ENCODE data around the gene ATP8A2.

ATP8A2 gene

DNA sequence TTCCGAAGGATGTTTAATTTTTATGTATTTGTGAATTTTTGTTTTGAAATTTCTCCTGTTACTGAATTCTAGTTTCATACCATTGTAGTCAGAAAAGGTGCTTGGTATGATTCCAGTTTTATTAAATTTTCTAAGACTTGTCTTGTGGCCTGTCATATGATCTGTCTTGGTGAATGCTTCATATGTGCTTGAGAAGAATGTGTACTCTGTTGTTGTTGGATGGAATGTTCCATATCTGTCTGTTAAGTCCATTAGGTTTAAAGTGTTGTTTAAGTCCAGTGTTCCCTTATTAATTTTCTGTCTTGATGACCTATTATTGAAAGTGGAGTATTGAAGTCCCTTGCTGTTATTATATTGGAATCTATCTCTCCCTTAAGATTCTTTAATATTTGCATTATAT, 273.9 kb downstream of the ATP8A2 start:
- TF ChIP-seq, protein P1, sequence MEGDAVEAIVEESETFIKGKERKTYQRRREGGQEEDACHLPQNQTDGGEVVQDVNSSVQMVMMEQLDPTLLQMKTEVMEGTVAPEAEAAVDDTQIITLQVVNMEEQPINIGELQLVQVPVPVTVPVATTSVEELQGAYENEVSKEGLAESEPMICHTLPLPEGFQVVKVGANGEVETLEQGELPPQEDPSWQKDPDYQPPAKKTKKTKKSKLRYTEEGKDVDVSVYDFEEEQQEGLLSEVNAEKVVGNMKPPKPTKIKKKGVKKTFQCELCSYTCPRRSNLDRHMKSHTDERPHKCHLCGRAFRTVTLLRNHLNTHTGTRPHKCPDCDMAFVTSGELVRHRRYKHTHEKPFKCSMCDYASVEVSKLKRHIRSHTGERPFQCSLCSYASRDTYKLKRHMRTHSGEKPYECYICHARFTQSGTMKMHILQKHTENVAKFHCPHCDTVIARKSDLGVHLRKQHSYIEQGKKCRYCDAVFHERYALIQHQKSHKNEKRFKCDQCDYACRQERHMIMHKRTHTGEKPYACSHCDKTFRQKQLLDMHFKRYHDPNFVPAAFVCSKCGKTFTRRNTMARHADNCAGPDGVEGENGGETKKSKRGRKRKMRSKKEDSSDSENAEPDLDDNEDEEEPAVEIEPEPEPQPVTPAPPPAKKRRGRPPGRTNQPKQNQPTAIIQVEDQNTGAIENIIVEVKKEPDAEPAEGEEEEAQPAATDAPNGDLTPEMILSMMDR (IDR thresholded peaks at IDR 0.05): no peak

GRCh38 chr13:25649001-25649633, 277.3 kb downstream of the ATP8A2 start:
- TF ChIP-seq, protein P1 (IDR thresholded peaks at IDR 0.05): no peak

DNA sequence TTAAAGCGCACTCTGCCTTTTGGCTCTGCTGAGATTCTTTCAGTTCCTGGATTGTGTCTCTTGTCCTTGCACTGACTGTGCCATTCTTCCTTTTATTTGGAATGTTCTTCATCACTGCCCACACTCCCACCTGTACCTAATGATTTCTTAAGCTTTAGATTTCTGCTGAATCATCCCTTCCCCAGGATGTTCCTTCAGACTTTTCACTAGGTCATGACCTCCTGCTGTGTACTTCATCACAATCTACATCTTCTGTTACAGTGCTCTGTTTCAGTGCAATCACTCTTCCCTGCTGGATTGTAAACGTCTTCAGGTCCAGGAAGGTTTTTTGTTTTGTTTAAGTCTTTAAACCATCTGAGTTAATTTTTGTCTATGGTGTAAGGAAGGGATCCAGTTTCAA, 281.0 kb downstream of the ATP8A2 start:
- TF ChIP-seq, protein P1 (IDR thresholded peaks at IDR 0.05): no peak

DNA sequence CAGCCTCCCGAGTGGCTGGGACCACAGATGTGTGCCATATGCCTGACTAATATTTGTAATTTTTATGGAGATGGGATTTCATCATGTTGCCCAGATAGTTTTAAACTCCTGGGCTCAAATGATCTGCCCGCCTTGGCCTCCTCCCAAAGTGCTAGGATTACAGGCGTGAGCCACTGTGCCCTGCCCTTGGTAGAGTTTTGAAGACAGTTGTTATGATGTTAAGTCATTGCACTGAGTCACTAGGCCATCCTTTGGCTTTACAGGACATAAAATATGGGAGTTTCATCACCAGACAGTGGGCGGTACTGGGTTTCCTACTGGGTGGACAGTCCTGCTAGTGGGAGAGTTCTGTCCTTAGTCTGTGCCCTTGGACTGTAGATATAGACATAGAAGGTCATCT, 282.5 kb downstream of the ATP8A2 start:
- TF ChIP-seq, protein P1 (IDR thresholded peaks at IDR 0.05): no peak

- TF ChIP-seq, protein P1 (IDR thresholded peaks at IDR 0.05): no peak
Measured at GRCh38 chr13:25657157-25657556, 285.4 kb downstream of the ATP8A2 start.

GRCh38 chr13:25659091-25659795, 287.5 kb downstream of the ATP8A2 start:
- TF ChIP-seq, protein P1 (IDR thresholded peaks at IDR 0.05): no peak

DNA sequence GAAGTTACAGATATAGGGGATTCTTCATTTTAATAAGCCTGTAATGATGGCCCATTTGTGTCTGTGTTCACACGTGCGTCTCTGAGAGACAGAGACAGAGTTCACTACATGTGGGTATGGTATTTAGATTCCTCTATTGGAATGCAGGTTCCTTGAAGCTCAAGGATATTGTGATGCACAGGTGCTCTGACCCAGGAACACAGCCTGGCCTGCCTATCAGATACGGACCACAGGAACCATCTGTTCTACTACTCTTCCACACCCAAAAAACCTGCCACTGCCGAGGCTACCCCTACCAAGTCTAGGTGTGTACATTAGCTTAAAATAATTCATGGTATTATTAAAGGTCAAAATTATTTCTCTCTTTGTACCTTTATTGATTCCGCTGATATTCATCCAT, 289.2 kb downstream of the ATP8A2 start:
- TF ChIP-seq, protein P1 (IDR thresholded peaks at IDR 0.05): no peak

Data from LNCAP (cell line).